ENCODE data around the gene BASP1.

GRCh38 chr5:17196024-17196423 is 21.4 kb upstream of the BASP1 start:
- TF ChIP-seq POLR2AphosphoS5 (IDR thresholded peaks at IDR 0.05) (no peak), CTCF (IDR thresholded peaks at IDR 0.05) (no peak), POLR2A (IDR thresholded peaks at IDR 0.05) (no peak)

Measured in sigmoid colon (tissue), 4 donors.